GM12874 (cell line): ENCODE measurements around the gene DLG3.

ENCODE experiments used
- CTCF ChIP-seq: IDR thresholded peaks from 2 replicates; pipeline ENCODE4 v1.5.1; 2011; ENCODE audit warnings: low read depth, mild to moderate bottlenecking, control low read depth, low read length, moderate library complexity; ENCODE audit not compliant: insufficient read depth

Gene DLG3

GRCh38 chrX:70432936-70433847 is 11.4 kb upstream of the DLG3 start:
- no peak for TF ChIP-seq CTCF

- TF ChIP-seq CTCF: peak; percentile 82
Observed at GRCh38 chrX:70433848-70434351, 10.7 kb upstream of the DLG3 start.

GRCh38 chrX:70434352-70434866 is 10.2 kb upstream of the DLG3 start:
- TF ChIP-seq CTCF: no peak

GRCh38 chrX:70434914-70435586 is 9.6 kb upstream of the DLG3 start:
- no peak for TF ChIP-seq CTCF

GRCh38 chrX:70436343-70436742 is 8.3 kb upstream of the DLG3 start:
- TF ChIP-seq CTCF: peak; percentile 20; the same call in 1 of the 2 replicates

- no peak for TF ChIP-seq CTCF
Observed at GRCh38 chrX:70437011-70437410, 7.6 kb upstream of the DLG3 start.

GRCh38 chrX:70437921-70438665 is 6.5 kb upstream of the DLG3 start:
- TF ChIP-seq CTCF: no peak
